Hematopoietic multipotent progenitor cell treated with erythropoietin and hydrocortisone succinate and interleukin-3 and kit ligand, for 6 days (in vitro differentiated cells): Measurements from ENCODE around the gene DPF3.

ENCODE experiments used
- DNase-seq: peaks from one replicate; pipeline ENCODE4 v3.0.0-alpha.2; 2015

DPF3 gene

GRCh38 chr14:72790887-72791566, 102.9 kb downstream of the DPF3 start:
- DNase-seq = no peak

DNA sequence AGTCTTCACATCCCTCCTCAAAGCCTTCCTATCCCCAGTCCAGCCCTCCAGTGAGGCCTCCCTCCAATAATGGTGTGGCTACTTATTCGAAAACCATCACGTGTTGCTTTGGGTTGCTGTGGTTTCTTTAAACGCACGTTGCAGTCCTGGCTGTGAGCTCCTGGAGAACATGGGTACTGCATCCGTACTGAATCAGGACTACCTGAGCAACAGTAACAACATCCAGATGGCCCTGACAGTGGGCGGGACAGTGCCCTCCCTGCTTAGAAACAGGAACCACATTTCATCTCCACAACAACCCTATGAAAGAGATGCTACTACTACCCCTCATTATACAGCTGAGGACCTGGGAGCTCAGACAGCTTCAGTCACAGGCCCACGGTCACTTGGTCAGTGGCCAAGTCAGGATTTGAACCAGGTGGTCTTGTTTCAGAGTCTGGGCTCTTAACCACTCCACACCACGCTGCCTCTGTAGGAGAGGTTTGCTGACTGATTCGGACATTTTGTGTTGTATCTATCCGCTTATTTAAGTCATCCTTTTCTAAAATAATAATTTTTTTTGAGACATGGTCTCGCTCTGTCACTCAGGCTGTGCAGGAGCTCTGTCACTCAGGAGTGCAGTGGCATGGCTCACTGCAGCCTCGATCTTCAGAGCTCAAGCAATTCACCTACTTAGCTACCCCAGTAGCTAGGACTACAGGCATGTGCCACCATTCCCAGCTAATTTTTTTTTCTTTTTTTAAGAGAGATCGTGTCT, 104.8 kb downstream of the DPF3 start:
- no peak for DNase-seq

DNA sequence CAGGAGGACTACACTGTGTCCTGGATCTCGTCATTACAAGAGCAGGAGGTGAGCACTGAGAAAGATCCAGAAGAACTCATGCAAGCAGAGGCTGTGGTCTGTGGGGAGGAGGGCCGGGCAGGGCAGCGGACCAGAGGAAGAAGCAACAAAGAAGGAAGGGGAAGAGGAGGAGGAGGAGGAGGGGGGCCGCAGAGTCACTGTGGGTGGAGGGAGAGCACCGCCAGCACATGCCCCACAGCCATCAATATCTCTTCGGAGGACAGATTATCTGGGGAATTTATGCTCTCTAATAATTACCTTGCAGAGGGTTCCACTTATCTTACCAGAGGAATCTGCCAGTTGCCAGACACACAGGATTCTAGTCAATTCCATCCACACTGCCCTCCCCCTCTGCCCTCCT, 105.6 kb downstream of the DPF3 start:
- DNase-seq = no peak

- DNase-seq = no peak
Observed at GRCh38 chr14:72787841-72788240, 106.1 kb downstream of the DPF3 start.

GRCh38 chr14:72786378-72787350, 107.2 kb downstream of the DPF3 start:
- DNase-seq = no peak

DNA sequence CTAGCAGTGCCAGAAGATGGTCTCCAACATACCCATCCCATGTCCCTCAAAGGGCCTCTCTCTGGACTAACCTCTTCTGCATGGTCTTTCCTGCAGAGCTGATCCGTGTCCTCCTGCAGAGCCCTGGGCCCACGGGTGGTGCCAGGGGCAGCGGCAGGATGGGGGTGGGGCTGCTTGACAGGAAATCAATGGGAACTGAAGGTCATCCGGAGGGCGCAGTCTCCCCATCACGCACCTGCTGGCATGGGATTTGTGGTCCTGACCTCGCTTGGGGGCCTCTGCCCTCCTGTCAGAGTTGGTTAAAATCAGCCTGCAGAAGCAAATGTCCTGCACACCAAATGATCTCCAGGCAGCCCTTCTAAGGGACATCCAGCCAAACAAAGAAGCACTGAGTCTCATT, 110.2 kb downstream of the DPF3 start:
- no peak for DNase-seq

- DNase-seq = no peak
Observed at GRCh38 chr14:72782817-72783216, 111.1 kb downstream of the DPF3 start.

DNA sequence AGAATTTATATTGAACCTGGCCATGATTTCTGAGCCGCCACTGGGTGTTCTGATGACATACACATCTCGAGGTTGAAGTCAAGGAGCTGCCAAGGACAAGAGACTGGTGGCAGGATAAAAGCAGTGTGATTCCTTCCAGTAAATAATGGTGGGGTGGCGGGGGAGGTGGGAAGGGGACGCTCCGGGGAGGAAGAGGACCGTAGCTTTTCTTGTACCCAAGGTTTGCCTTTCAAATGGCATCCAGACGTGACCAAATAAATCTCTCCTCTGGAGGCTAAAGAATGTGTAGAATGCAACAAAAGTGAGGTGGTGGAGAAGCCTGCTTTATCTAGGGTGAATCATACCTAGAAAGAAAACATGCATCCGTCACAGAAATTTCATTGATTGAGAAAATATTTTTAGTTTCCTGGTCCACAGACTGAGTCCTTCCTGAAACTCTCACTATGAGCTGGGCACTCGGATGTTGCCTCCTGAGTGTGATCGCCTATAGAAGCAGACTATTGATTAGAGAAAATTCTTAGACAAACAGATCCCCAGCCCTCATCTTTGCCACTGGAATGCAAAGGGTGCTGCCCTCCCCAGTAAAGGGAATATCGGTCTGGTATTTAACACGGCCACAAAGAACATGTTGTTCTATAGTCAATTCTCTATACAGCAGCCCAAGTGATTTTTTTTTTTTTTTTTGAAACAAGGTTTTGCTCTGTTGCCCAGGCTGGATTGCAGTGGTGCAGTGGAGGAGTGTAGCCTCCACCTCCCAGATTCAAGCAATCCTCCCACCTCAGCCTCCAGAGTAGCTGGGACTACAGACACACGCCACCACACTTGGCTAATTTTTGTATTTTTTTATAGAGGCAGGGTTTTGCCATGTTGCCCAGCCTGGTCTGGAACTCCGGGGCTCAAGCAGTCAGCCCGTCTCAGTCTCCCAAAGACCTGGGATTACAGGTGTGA, 112.1 kb downstream of the DPF3 start:
- DNase-seq = no peak

- no peak for DNase-seq
Observed at GRCh38 chr14:72780751-72781150, 113.2 kb downstream of the DPF3 start.

DNA sequence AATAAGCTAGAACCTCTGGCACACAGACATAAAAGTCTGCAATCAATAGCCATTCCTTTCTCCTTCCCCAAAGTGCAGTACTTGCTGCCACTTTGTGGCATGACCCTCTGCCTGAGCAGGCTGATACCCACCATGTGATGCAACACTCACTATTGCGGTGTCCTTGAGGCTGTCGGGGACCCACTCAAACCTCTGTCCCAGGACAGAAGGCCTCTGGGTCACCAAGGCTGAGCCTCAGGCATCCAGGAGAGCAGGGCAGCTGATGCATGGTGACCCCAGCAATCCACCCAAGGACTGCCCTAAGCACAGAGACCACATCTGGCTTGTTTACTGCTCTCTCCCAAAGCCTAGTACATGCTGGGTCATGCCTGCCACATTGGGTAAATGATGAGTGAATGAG, 114.2 kb downstream of the DPF3 start:
- no peak for DNase-seq

- no peak for DNase-seq
Observed at GRCh38 chr14:72777636-72778035, 116.3 kb downstream of the DPF3 start.

DNA sequence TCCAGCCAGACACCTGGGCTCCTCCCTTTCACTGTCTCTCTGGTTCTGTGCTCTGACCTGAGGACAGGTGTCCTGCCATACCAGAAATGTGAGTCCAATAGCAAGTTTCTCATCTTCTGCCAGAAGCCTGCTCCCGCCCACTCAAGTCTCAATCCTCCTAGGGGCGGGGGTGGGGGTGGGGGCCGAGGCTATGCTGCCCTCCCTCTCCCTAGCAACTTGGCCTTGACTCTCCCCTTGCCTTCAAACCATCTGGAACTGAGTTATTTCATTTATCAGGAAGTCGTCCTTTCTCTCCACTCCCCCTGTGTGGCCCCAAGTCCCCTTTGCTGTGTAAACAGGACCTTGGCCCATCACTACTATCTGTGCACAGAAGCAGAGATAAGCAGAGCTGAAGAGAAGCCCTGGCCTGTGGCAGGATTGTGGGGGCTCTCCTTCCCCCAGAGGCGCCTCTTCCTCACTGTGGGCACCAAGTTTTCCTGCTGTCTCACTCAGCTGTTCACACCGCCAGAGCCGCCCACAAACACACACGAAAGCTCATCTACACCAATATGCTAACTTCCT, 117.1 kb downstream of the DPF3 start:
- DNase-seq = no peak

DNA sequence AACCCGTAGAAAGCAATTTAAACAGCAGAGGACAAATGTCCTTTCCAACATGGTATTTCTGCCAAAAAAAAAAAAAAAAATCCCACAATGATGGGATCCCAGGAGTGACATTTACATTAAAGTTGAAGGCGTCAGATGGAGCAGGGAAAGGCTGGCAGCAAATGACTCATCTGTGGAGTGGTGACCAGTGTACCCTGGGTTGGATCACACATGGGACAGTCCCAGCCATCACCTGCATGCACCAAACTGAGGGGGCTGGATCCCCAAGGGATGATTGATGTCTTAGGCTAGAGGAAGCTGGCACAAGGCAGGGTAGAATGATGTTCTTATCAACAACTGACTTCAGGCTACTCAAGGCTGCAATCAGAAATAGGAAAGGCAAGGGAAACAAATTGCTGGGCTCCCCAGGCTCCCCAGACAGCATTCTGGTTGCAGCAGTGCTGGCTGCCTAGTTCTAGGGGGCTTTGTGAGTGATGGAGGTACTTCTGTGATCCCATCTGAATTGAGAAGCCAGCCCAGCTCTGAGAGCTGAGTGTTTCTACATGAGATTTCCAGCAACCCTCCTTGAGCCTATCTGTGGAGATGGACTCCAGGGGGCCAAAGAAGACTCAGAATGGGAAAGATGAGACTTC, 117.9 kb downstream of the DPF3 start:
- no peak for DNase-seq

GRCh38 chr14:72774894-72775620, 118.8 kb downstream of the DPF3 start:
- DNase-seq = no peak

DNA sequence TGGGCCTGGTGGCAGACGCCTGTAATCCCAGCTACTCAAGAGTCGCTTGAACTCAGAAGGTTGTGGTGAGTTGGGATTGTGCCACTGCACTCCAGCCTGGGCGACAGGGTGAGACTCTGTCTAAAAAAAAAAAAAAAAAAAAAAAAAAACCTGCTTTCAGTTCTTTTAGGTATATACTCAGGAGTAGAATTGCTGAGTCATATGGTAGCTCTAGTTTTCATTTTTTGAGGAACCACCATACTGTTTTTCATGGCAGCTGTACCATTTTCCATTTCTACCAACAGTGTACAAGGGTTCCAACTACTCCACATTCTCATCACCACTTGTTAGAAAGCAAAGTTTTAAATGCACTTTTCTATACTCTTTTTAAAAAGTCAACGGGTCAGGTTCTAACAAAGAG, 119.8 kb downstream of the DPF3 start:
- no peak for DNase-seq

DNA sequence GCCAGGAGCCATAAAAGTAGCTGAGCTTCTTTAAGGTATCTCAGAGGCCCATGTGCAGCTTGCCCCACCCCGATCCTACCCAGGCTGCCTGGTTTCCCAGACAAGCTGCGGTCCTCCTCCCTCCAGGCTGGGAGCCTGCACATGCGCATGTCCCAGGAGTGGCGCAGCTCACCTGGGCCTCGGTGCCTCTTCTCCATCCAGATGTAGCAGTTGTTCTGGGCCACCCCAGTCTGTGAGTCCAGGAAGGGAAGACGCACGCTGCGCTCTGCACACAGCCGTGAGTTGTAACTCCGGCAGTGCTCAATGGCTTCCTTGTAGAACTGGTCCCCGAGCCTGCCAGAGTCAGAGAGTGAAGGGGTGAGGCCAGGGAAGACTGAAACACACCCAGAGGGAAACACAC, 122.3 kb downstream of the DPF3 start:
- DNase-seq = no peak

GRCh38 chr14:72766296-72766695, 127.6 kb downstream of the DPF3 start:
- DNase-seq = no peak

GRCh38 chr14:72763892-72764291, 130.0 kb downstream of the DPF3 start:
- DNase-seq = no peak

- no peak for DNase-seq
Observed at GRCh38 chr14:72759670-72760069, 134.2 kb downstream of the DPF3 start.

- no peak for DNase-seq
Observed at GRCh38 chr14:72758993-72759392, 134.9 kb downstream of the DPF3 start.

GRCh38 chr14:72758420-72758819, 135.5 kb downstream of the DPF3 start:
- DNase-seq = no peak
